ENCODE data around the gene USP11.

GRCh38 chrX:47218920-47219815, 13.6 kb upstream of the USP11 start:
- no peak for TF ChIP-seq CTCF (IDR thresholded peaks at IDR 0.05)
- no peak for TF ChIP-seq POLR2A (IDR thresholded peaks at IDR 0.05)
